PFSK-1 (cell line): ENCODE results near the gene HOXD11.

Experiments used
- FOXP2 ChIP-seq: optimal IDR thresholded peaks from 2 replicates; pipeline ENCODE3; 2011; ENCODE audit warnings: borderline replicate concordance, control low read depth, inconsistent platforms; ENCODE audit not compliant: insufficient read depth; ENCODE audit errors: extremely low read length, extremely low read depth
- POLR2AphosphoS5 ChIP-seq: IDR thresholded peaks from 2 replicates; pipeline ENCODE4 v1.6.1; 2012; ENCODE audit warnings: low read depth, mild to moderate bottlenecking, control low read depth, low read length, moderate library complexity
- SIN3A ChIP-seq: IDR thresholded peaks from 2 replicates; pipeline ENCODE4 v1.6.1; 2012; ENCODE audit warnings: mild to moderate bottlenecking, low read length, moderate library complexity, borderline replicate concordance; ENCODE audit not compliant: insufficient read depth
- TAF1 ChIP-seq: IDR thresholded peaks from 2 replicates; pipeline ENCODE4 v1.6.1; 2012; ENCODE audit warnings: low read length, control low read depth, borderline replicate concordance; ENCODE audit not compliant: insufficient read depth
- TF ChIP-seq, protein P1 (sequence below), 2 experiments: IDR thresholded peaks; 2 replicates each; pipeline versions ENCODE4 v1.6.1 to v1.8.0; 2011 to 2012; ENCODE audit warnings: low read depth in 2 of 2, low read length in 2 of 2, control low read depth in 1 of 2, inconsistent platforms in 1 of 2, mild to moderate bottlenecking in 1 of 2, moderate library complexity in 1 of 2; ENCODE audit not compliant: insufficient read depth in 1 of 2

DNA sequence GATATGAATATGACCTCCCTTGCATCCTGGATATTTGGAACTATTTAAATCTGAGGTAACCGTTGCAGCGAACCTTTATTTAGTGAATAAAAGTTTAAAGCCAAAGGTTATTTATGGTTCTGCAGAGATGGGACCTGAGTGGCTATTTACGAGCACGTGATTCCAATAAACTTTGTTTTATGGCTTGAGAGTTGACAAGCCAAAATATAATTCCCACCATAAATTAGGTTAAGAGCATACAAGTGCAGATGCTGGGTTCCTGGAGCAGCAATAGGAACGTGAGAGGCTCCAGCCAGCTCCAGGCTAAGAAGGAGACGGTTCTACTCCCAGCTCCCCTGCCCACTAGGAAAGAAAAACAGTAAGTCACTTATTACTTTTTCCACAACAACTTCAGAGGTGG, 39.0 kb downstream of the HOXD11 start:
- TF ChIP-seq POLR2AphosphoS5 (no peak), TAF1 (no peak), SIN3A (no peak), FOXP2 (no peak)
- TF ChIP-seq, protein P1, sequence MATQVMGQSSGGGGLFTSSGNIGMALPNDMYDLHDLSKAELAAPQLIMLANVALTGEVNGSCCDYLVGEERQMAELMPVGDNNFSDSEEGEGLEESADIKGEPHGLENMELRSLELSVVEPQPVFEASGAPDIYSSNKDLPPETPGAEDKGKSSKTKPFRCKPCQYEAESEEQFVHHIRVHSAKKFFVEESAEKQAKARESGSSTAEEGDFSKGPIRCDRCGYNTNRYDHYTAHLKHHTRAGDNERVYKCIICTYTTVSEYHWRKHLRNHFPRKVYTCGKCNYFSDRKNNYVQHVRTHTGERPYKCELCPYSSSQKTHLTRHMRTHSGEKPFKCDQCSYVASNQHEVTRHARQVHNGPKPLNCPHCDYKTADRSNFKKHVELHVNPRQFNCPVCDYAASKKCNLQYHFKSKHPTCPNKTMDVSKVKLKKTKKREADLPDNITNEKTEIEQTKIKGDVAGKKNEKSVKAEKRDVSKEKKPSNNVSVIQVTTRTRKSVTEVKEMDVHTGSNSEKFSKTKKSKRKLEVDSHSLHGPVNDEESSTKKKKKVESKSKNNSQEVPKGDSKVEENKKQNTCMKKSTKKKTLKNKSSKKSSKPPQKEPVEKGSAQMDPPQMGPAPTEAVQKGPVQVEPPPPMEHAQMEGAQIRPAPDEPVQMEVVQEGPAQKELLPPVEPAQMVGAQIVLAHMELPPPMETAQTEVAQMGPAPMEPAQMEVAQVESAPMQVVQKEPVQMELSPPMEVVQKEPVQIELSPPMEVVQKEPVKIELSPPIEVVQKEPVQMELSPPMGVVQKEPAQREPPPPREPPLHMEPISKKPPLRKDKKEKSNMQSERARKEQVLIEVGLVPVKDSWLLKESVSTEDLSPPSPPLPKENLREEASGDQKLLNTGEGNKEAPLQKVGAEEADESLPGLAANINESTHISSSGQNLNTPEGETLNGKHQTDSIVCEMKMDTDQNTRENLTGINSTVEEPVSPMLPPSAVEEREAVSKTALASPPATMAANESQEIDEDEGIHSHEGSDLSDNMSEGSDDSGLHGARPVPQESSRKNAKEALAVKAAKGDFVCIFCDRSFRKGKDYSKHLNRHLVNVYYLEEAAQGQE (IDR thresholded peaks at IDR 0.05; ENCODE audit: insufficient read depth in 1 of 2, low read depth in 2 of 2, low read length in 2 of 2), result no peak
